GM04504 (cell line): ENCODE data around the gene UTRN.

Experiments used
- DNase-seq: peaks from one replicate; pipeline ENCODE4 v3.0.0-alpha.2; 2012; ENCODE audit warnings: low read depth

The UTRN gene

GRCh38 chr6:144314003-144314485 lies 28.9 kb downstream of the UTRN start:
- DNase-seq = no peak

DNA sequence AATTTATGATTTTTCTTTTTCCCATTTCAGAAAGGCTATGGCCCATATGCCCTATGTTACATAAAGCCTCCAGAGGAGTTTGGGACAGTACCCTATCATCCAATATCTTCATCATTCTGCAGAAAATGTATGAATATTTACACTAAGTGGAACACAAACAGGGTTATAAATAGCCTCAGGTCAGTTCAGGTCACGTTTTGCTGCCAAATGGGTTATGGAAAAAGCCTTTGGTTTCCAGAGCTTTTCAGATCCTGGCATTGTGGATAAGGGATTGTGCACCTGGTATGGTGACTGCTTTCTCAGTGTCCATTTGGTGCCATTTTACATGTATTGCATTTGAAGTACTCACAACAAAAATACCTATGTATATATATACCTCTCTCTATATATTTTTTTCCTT lies 29.4 kb downstream of the UTRN start:
- no peak for DNase-seq

DNA sequence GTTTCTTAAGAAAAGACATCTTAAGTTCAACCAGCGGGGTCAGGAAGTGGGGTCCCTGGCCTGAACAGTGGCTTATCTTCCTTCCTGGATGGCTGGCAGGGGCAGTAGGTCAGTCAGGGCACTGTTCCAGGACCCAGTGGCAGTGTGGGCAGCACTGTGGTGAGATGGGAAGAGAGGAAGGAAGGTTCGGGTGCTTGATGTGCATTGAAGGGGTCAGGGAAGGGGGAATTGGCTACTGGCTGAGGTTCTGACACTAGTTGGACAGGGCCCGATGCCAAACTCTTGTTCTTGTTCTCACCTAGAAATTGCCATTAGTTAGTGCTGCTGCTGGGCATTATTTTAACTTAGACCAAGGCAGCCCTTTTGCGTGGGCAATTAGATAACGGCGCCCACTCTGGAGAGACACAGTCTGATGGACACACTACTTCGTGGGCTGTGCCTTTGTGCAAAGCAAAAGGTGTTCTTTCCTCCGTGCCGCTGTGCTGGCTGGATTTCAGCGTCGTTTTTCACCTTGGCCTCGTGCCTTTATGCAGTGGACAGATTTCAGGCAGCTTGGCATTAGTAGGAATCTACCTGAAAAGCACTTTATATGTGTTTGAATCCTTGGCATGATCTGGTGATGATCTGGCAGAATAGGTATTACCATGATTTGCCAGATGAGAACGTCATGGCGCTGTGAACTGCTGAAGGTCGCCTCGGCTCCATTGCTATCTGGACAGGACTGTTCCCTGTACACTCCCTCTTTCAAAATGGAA lies 30.3 kb downstream of the UTRN start:
- DNase-seq = no peak

GRCh38 chr6:144315981-144316861 lies 31.1 kb downstream of the UTRN start:
- DNase-seq = no peak

DNA sequence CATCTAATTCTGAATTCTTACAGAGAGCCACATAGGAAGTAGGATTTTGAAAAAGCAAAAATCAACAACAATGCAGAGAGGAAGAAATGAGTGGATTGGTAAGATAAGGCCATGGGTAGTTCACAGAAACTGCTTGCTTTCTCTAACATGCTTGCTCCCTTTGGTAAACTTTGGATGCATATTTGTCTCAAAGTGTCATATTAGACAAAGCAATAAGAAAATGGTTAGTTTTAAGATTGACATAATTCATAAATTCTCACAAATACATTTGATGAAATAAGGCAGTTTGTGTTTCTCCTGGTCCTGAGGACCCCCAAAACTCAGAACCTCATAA lies 31.7 kb downstream of the UTRN start:
- DNase-seq = no peak

GRCh38 chr6:144317736-144318135 lies 32.6 kb downstream of the UTRN start:
- no peak for DNase-seq

GRCh38 chr6:144319211-144319610 lies 34.1 kb downstream of the UTRN start:
- no peak for DNase-seq

GRCh38 chr6:144320741-144321140 lies 35.6 kb downstream of the UTRN start:
- no peak for DNase-seq

DNA sequence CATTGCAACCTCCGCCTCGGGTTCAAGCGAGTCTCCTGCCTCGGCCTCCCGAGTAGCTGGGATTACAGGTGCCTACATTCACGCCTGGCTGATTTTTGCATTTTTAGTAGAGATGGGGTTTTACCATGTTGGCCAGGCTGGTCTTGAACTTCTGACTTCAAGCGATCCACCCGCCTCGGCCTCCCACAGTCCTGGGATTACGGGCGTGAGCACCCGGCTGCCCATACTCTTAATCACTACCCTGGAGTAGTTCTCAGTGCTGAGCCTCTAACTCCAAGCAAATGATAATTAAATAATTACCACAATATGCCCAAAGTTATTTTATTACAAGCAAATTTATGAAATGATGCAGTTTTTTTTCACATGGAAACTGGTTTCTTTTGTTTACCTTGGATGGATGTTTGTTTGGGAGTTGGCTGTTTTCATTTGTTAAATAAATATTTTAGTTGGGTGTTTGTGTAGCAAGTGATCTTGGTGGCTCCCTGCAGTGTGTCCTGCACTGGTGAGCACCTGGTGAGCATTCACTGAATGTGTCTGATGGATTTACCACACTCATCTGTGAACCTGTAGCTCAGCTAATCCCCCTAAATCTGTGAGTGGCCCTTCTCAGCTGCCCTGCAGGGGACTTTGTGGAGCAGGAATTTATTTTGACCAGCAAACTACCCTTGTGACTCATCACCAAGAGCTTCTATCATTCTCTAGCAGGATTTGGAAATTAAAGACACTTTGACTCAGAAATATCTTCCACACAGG lies 36.9 kb downstream of the UTRN start:
- DNase-seq = no peak

- no peak for DNase-seq
Observed at GRCh38 chr6:144325232-144325631, 40.1 kb downstream of the UTRN start.

DNA sequence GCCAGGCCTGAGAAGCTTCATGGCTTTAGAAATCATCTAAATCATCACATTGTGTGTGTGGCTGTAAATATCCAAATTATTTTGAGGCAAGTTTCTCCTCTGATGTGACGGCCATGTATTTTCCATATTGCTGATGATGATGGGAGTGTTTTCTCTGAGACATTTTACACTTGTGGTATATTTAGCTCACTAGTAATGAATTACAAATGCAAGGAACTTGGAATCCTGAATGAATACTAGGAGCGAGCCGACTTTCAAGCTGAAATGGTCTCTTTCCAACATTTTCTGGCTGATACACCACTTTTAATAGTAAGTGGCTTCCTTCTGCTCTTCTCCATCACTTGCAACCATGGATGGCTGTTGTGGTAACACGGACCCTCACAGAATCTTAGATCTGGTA lies 41.3 kb downstream of the UTRN start:
- DNase-seq = no peak

DNA sequence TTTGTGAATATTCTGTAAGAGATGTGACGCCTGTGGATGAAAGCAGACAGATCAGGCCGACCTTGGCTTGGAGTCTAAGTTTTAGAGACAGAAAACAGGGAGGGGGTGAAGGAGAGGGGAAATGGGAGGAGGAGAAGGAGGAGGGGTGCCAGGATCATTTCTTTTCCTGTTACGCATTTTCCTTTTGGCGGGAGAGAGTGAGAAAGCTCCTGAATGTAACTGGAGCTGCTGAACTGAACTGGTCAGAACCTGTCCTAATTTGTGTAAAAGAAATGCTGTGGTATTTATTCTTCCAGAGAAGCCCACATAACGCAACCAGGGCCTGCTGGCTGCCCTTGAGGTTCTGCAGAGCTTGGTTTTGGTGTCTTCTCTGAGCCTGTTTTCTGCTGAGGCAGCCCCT lies 41.9 kb downstream of the UTRN start:
- DNase-seq = no peak

DNA sequence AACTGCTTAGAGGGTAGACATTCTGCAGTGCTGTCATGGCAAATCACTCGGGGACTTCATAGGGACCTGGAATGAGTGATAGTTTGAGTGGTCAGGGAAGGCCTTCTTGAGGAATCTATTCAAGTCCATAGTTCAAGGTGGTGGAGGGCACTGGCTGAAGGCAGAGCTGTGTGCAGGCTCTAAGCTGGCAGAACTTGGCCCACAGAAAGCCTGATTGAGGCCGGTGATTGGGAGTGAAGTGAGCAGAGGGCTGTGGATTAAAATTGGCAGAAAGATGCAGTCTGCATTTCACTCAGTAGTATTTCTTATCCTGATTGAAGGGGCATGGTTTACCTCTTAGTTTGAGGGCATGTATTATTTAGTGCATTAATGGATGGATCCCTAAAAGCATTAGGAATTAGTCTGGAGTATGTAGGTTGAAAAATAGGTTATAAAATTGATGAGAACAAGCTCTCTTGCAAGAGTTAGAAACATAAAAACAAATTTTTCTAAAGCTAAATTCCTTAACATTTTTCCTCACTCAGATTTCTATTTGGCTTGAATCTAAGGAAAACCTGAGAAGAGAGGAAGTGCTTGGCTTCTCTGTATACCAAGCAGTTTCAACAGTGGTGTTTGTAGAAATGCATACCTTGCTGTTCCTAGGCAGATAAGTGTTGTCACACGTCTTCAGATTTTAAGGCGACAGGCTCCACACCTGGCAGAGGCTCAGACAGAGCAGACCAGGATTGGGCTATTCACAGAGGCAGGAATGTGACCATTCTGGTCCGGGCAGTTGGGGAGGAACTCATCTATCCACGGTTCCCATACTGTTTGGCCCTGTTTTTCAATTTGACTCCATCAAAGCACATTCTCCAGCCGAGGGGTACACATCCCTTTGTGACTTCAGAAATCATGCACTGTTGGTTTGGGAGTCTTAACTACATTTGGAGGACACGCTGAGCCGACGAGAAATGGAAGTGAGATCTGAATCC lies 45.2 kb downstream of the UTRN start:
- DNase-seq = no peak

DNA sequence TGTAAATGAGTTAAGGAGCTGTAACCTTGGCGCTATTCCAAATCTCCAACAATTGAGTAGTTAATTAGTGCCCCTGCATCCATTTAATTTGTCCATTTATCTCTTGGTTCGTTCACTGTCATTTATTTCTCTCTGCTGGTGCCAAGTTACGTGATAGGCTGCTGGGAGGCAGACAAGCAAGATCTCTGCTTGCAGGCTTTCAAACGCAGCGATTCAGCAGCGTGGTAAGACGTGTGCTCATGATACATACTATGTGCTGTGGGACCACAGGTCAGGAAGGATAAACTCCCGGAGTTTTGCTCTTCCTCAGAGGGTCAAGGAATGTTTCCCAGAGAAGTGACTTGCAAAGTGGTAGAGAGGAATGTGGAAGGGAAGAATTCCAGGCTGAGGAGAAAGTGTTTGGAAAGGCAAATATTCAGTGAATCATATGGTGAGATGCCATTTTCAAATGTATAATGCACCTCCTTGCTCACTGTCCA lies 46.4 kb downstream of the UTRN start:
- DNase-seq = no peak

DNA sequence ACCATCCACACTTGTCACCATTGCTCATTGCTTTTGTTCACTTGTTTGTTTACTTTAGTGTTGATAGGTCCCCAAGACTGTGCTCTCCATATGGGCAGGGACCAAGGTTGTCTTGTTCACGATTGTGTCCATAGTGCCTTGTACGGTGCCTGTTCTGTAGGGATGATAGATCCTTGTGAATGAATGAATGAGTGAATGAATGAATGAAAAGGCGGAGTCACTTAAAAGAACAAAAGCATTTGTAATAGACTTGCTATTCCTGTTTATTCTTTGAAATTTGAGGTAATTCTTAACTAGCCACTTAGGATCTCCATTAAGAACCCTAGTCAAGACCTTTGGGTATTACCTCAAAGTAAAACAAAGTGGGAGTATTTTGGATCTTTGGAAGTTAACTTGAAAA lies 47.0 kb downstream of the UTRN start:
- DNase-seq = no peak

DNA sequence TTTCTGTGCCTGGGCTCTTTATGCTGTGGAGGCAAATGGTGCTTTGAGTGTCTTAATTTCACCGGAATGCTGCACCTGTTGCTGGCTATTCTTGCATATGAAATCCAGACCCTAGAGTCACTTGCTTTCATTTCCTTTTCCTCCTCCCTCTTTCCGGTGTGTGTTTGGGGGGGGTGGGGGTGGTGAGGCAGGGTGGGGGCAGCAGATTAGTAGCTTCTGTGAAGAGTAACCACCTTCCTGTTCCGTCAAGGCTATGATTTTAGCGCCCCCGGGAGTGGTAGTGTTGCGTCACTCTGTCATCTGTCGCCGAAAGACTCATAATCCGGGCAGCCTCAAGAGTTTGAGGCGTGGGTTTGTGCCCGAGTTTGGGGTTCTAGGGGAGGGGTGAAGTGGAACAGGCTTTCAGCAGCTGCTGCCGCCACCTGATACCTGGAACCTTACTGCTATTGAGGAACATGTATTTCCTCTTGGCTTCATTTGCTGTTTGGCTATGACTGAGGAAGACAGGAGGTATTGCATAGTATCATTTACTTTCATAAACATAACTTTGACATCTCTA lies 49.1 kb downstream of the UTRN start:
- DNase-seq = no peak
